NCI-H1105 (cell line): ENCODE results near the gene CPSF3.
"Not testable (repeated sequence)": the region's sequence is repeated elsewhere in the genome, so short reads cannot be mapped to it uniquely, and the experiment has no call there.

Experiments
- DNase-seq: peaks from one replicate; lab custom pipeline; 2025; lab: John Stamatoyannopoulos, UW

The CPSF3 gene

GRCh38 chr2:9394816-9395215 lies 28.6 kb upstream of the CPSF3 start:
- DNase-seq, result no peak

DNA sequence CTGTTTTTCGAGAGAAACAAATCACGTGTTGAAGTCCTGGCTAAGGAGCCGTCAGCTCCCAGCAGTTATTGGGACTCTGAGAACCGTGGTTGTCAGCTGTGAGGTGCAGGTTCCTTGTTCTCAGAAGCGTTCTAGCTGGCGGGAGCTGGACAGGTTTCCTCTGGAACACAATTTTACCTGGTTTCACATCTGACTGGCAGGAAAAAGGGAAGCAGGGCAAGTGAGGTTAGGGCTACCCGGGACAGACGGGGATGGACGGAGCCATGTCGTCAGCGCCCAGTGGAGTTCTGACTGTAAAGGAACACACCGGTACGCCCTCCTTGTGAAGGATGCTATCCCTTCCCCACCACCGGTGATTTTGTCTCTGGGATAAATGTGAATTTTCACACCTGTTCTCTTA lies 26.3 kb upstream of the CPSF3 start:
- no peak for DNase-seq

DNA sequence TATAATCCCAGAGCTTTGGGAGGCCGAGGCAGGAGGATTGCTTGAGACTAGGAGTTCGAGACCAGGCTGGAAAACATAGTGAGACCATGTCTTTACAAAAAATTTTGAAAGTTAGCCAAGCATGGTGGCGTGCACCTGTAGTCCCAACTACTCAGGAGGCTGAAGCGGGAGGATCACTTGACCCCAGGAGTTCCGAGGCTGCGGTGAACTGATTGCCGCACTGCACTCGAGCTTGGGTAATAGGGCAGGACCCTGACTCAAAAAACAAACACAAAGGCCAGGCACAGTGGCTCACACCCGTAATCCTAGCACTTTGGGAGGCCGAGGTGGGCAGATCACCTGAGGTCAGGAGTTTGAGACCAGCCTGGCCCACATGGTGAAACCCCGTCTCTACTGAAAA lies 25.2 kb upstream of the CPSF3 start:
- not testable (repeated sequence) for DNase-seq

- no peak for DNase-seq
These were observed 24.3 kb upstream of the CPSF3 start for GRCh38 chr2:9398881-9399780.

DNA sequence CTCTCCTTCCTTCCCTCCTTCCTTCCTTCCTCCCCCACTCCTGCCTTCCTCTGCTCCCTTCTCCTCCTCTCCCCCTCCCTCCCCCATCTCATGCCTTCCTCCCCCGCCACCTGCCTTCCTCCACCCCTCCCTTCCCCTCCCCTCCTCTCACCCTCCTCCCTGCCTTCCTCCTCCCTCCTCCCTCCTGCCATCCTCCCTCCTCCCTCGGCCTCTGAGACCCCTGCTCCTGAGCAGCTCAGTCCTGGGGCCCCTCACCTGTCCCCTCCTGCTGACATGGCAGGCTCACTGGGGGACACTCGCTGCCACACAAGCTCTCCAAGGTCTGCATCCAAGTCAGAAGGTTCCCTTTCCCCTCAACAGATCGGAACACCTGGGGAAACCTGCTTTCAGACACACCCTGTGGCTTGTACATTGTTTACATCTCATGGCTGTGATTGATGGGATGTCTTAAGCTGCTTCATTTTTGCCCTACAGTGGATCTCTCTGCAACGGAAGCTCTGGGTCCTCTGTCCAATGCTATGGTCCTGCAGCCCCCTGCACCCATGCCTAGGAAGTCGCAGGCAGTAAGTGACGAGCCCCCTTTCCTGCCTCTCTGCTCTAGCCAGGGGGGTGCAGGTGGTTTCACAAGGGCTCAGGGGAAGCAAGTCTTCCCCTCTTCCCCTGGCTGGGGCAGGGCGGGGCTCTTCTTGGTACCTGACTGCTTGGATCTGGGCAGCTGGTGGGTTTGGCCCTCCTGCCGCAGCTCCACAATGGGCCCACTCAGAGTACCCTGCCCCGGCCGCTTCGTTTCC lies 23.0 kb upstream of the CPSF3 start:
- no peak for DNase-seq

DNA sequence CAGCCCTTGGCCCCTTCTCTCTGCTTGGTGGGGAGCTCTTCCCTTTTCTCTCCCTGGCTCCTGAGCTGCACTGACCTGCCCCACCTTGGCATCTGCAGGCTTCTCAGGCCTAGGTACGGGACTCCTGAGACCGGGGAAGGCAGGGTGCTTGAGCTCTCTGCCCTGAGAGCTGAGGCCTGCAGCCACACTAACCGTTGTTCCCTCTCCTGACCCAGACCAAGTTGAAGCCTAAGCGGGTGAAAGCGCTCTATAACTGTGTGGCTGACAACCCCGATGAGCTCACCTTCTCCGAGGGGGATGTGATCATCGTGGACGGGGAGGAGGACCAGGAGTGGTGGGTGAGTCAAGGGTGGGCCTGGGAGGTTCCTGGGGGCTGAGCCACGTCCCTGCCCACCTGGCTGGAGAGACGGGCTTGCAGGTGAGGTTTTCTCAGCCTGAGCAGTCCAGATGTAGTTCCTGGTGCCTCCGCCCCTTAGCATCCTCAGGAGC lies 22.4 kb upstream of the CPSF3 start:
- no peak for DNase-seq

DNA sequence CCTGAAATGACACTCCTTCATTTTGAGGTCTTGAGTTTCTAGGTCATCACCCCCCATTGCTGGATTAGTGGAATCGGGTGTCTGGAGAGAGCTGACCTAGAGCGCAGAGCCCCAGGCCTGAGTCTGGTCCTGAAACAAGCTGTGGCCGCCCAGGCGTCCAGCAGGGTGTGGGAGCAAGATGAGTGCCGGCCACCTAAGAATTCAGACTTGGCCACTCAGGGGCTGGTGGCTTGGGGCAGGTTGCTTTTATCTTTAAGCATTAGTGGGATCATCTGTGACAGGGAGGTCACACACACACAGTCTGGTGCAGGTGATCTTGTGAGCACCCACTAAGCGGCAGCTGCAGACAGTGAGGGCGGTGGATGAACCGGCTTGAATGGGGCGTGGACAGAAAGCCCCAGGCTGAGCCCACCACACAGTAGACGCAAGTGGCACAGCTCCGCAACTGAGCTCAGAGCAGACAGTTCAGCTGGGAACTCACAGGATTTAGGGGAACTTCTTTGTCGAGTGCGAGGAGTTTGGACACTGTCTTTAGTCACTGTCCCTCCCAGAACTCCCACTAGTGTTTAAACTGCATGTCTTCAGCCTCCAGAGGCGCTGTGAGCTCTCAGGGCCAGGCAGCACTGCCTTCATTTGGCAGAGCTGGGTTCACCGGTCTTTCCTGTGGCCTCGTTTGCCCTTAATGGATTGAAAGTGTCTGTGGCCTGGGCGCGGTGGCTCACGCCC lies 21.6 kb upstream of the CPSF3 start:
- no peak for DNase-seq

DNA sequence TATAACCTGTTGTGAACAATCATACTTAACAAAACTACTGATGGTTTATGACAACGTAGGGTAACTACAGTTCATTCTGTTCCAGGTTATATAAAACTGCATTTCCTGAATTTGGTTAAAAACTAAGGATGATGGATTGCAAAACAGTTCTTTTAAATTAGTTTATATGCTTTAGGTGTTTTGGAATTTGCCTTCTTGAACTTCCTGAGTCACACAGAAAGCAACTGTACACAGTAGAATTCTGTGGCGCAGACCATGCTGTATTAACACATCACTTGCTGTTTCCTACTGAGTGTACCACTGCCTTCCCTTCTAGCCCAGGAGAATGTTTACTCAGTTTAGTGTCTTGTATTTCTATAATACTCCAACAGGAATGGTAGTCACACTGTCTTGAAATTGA lies 19.5 kb upstream of the CPSF3 start:
- no peak for DNase-seq

DNA sequence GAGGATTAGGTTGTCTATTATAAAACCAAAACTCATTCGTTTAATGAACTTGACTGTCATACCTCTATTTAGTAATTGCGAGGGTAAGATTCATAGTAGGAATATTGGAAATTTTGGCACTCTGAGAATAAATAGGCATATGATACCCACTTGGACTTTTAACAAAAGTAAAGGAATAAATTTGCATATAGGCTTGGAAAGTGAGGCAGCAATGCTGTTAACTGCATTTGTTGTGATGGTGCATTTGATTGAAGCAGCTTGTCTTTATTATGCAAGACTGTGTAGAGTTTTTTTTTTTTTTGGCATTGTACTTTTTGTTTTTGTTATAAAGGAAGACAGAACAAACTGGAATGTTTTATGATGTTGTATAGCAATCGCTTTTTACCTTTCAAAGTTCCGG lies 19.0 kb upstream of the CPSF3 start:
- DNase-seq, result no peak

- DNase-seq, result no peak
These were observed 17.8 kb upstream of the CPSF3 start for GRCh38 chr2:9405636-9406035.

DNA sequence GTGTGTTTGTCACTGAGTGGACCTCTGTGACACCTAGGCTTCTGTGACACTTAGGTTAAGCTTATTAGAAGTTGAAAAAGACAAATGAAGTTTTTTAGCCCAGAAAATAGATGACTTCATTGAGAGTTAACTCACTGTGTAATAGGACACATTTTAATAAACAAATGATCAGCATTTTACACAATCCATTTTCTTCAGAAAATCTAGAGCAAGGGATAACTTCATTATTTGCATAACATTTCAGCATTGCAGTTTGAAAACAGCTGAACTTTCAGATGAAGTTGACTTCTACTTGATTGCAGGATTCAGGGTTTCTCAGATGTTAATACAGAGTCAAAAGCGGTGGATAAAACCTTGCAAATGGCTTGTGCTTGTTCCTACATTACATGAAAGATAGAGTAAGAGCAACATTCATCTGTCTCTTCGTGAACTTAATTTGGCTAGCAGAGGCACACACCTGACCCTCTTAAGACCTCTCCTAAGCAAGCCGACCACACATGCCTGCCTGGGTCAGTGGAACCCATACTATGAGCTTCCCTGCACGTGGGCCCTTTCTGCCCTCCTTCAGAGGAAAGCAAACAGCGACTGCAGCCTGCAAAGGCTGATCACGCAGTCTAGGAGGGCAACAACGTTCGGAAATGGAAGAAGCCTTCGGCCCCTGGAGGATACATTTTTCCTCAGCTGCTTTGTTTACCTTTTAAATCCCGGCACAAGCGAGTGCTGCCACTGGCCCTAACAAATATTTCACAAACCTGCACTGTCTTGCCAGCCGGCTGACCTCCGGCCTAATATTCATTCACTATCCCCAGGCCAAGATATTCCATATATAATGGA lies 16.7 kb upstream of the CPSF3 start:
- DNase-seq, result no peak

DNA sequence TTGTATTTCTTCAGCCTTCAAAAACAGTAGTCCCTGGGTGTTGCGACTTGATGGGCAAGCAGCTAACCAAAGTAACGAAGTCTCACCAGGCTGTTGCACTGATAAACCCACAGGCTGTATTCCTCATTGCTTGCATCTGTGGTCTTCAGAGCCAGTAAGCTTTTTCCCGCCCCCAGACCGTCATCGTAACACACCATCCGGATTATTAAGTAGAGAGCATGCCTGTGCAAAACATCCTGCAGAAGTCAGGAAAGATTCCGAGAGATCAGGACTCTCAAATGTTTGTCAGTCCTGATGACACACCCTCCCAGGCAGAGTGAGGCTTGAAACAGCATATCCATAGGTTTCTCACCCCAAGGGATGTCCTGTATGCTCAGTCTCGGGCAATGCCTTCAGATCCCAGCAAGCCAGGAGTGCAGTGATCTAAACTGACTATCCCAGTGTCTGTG lies 16.1 kb upstream of the CPSF3 start:
- no peak for DNase-seq

- no peak for DNase-seq
These were observed 14.8 kb upstream of the CPSF3 start for GRCh38 chr2:9408641-9409151.

DNA sequence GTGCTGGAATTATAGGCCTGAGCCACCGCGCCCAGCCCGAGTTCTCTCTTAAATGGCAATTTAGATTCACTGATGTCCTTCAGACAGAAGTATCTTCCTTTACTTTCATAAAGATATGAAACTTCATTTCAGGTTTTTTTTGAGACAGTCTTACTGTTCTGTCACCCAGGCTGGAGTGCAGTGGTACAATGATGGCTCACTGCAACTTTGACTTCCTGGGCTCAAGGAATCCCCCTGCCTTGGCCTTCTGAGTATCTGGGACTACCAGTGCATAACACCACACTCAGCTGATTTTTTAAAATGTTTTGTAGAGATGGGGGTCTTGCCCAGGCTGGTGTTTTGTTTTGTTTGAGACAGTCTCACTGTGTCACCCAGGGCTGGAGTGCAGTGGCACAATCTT lies 13.3 kb upstream of the CPSF3 start:
- no peak for DNase-seq

DNA sequence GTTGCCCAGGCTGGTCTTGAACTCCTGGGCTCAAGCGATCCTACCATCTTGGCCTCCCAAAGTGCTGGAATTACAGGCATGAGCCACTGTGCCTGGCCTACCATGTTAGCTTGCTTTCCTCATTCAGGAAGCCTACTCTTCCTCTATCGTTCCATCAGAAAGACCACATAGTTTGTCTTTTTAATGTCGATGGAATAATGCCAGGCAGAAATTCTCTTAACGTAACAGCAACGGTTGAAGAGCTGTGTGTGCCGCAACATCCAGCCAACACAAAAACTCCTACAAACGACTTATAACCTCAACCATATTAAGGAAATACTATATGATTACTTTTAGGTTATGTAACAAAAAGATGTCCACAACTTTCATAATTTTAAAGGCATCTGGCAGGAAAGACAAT lies 10.7 kb upstream of the CPSF3 start:
- DNase-seq, result no peak

DNA sequence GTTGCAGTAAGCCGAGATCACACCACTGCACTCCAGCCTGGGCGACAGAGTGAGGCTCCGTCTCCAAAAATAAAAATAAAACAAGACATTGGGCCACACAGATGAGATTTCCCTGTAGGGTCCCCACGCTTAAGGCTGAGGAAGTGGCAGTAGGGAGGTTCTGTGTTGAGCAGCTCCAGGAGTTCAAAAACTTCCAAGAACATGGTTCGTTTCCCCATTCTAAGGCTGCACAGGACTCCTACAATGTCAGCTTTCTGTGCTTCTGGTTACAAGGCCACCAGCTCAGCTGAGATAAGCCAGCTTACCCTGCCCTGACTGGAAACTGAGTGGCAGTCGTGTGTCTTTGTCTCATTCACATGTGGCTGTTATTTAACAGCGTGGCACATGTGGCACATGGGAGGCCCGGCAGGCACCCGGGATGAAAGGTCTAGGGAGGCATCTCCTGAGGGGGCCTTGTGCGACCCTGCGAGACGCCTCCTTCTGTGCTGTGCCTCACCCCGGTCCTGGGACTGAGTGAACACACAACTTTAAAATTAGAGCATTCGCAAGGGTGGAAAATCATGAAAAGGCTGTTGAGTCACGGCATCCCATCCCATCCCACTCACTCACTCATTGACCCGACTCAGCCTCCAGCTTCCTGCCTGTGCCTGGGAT lies 7.8 kb upstream of the CPSF3 start:
- no peak for DNase-seq

DNA sequence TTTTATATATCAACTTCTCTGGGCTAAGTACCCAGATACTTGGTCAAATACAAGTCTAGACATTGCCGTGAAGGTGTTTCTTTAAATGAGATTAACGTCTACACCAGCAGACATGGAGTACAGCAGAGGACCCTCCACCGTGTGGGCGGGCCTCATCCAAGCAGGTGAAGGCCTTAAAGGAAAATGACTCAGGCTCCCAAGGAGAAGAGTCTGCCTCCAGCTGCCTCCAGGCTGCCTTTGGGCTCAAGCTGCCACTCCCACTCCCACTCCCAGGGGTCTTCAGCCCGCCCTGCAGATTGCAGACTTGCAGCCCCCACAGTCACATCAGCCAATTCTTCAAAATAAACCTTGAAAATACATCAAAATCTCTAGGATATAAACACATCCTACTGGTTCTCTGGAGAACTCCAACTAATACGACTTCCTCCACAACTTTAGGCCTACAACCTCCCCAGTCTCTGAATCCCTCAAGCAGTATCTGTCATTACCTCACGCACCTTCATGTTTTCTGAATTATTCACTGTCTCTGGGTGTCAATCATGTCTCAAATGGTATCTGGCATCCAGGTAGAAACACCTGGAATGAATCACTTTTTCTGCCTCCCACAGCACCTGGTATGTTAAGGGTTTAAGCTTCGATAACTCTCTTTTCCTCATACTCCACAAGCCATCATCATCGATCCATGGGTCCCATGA lies 7.0 kb upstream of the CPSF3 start:
- DNase-seq, result no peak

- DNase-seq, result no peak
These were observed 6.5 kb upstream of the CPSF3 start for GRCh38 chr2:9416962-9417316.

GRCh38 chr2:9417725-9418124 lies 5.7 kb upstream of the CPSF3 start:
- peak; percentile 30 for DNase-seq

DNA sequence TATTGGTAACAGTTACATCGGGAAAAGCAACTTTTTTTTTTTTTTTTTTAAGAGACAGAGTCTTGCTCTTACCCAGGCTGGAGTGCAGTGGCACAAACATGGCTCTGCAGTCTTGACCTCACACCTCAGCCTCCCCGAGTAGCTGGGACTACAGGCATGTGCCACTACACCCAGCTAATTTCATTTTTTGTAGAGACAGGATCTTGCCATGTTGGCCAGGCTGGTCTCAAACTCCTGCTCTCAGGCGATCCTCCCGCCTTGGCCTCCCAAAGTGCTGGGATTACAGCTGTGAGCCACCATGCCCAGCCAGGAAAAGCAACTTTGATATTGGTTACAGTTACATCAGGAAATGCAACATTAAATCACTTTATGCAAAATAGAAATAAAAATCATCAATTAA lies 4.7 kb upstream of the CPSF3 start:
- no peak for DNase-seq
